NCI-H1048 (cell line): ENCODE measurements around the gene SMAD5.

Source experiments
- DNase-seq: peaks from one replicate; lab custom pipeline; 2025; lab: John Stamatoyannopoulos, UW

Gene SMAD5

GRCh38 chr5:136115183-136115865, 17.3 kb upstream of the SMAD5 start:
- DNase-seq, result no peak

DNA sequence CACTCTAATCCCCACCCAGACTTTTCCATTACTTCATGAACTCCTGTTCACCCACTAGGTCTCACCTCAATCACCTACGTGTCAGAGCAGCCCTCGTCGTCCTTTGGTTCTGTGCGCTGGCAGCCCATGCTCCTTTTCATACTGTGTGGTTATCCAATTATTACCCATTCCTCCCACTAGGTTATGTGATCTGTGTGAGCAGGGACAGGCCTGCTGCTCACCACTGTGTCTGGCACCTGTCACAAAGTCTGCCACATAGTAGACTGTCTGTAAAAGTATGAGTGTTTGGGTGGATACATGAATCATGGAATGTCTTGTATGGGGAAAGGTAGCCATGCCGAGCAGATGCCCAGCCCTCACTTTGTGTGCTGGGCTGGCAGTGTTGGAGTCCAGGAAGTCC, 12.1 kb upstream of the SMAD5 start:
- DNase-seq, result no peak

- DNase-seq, result no peak
These were observed 9.3 kb upstream of the SMAD5 start for GRCh38 chr5:136123236-136123768.

GRCh38 chr5:136127560-136127959, 5.1 kb upstream of the SMAD5 start:
- DNase-seq, result no peak

GRCh38 chr5:136128481-136128880, 4.2 kb upstream of the SMAD5 start:
- no peak for DNase-seq

DNA sequence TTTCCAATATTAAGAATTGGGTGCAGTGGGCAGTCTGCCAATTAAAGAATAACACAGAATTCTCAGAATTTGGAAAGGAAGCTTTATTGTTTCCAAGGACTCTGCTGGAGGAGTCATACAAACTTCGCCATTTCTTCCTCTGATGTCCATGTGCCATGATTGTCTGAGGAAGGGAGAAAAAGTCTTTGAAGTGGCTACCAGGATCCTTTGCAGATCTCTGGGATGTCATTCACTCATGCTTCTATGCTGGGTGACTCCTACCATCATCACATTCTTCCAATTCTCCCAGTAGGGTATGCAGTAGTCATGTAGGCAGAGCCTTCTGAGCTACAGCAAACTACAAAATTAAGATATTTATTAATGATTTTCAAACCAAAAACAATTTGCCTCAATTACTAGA, 3.2 kb upstream of the SMAD5 start:
- no peak for DNase-seq

GRCh38 chr5:136130581-136130980, 2.1 kb upstream of the SMAD5 start:
- DNase-seq, result no peak

DNA sequence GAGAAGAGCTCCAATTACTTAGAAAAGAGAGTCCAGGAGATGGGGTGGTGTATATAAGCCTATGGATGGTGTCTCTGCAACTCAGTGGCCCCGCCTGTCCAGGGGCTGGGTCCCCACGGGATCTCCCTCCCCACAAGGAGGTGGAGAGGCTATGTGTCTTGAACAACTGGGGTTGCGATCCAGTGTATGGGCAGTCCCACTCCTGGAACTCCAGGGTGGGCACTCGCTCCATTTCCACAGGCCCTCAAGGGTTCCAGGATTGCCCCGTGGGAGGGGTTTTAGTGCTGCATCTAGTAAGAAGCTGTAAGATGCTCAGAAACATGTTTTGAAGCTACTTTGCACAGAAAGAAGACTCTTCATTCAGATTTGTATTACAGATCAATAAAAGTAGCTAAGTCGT, 558 bp upstream of the SMAD5 start:
- no peak for DNase-seq

DNA sequence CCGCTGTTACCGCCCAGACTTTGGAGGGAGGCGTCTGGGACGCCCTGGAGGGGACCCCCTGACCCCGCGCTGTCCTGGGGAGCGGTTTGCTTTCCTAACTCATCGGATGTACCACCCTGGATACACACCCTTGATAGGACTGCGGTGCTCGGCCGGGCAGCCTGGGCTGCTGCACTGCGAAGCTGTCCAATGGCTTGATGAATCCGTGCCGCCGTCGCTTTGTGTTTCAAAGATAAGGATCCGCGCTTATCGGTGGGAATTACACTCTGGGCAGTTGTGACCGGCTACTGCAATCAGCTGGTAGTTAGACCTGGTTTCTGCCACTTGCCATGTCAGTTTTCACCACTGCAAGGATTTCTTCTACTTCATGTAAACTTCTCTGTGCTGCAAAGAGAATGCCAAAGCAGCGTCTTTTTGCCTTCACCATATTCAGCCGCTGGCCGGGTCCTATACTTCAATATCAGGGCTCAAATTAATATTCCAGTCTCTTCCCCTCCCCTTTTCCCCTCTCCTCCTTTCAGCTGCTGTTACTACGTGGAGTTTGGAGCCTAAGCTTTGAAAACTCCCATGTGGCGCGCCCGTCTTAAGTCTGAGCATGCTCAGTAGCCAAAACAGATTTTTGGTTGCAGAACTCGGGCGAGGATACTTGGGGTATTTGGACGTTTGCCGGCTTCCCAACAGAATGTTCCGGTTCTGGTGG, 727 bp downstream of the SMAD5 start:
- DNase-seq, result no peak

DNA sequence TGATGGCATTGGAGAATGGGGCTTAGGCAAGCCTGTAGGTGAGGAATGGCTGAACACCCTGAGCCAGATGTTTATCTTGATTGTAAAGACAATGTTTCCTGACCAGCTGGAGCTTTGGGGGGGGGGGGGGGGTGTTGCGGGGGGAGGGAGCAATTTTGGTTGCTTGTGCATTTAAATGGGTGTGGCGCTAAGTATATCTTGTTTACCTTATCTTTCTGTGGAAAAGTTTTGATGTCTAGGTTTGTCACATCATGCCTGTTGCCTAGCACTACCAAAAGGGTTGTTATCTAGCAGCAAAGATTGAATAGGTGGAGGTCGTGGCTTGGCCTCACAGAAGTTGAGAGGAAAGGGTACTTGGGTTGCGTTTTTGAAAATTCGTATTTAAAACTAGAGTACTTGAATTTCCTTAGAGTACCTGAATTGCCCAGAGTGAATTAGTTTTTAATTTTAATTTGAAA, 1.3 kb downstream of the SMAD5 start:
- DNase-seq, result no peak

DNA sequence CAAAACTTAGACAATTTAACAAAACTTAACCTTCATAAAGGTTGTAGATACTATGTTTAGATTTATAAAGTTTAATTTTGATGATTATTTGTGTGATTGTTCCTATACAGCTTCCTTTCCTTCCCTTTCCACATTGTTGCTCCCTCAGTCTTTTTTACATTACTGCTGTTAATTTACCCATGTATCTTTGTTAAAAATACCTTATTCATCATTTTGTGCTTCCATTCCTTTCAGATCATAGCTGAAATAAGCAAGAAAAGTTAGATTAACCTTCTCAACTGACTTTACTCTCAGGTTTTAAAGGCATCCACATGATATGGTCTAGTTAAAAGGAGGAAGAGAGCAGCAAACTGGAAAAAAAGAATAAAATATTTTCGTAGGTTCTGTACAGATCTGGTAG, 2.0 kb downstream of the SMAD5 start:
- no peak for DNase-seq

DNA sequence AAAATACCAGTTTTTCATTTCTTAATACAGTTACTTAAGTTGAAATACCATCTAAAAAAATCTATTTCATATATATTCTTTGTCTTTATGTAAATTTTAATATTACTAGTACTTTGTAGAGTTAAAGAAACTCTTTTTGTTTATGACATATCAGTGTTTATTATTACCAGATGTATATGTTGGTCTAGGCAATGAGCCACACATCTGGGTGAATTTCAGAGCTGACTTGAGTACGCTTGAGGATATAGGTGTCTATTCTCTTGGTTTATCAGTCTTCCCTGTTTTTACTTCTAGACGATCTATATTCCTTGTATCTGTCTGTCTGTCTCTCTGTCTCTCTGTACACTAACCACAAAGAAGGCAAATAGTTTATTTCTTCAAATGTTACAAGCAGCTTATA, 2.9 kb downstream of the SMAD5 start:
- no peak for DNase-seq

GRCh38 chr5:136137497-136138220, 5.0 kb downstream of the SMAD5 start:
- DNase-seq, result no peak

GRCh38 chr5:136141561-136141960, 8.9 kb downstream of the SMAD5 start:
- DNase-seq, result no peak

DNA sequence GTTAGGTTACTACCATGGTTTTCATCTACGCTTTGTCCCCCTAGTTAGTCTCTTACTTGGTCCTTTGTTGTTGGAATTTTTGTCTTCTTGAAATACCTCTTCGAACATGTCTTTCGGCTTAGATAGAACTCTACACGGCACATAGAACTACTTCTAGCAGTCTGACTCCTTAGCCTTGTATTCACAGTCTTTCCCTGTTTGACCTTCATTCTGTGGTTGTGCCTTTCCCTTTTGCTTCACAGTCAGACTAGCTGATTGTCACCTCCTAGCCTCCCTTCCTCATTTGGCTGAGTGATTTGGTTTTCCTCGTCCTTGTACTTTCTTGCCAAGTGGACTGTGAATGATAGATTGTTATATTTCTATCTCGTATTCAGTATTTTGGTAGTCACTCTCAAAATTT, 10.7 kb downstream of the SMAD5 start:
- DNase-seq, result no peak

GRCh38 chr5:136143763-136144162, 11.1 kb downstream of the SMAD5 start:
- DNase-seq, result no peak

DNA sequence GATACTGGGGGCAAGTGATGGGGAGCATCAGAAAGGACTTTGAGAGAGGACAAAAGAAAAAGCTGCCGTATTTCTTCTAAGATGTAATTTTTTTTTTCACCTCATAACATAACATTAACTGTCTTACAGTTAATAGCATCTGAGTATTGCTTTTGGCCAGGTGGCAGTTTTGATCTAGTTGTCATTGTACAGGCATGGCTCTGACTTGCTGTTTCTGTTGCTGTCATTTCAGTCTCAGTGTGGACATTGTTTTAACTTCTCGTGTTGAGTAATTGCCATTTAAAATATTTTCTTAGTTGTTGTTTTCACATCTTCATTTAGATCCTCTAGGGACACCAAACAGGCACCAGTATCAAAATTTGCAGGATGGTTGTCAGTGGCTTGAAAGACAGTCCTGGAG, 12.4 kb downstream of the SMAD5 start:
- no peak for DNase-seq

- DNase-seq, result no peak
These were observed 13.6 kb downstream of the SMAD5 start for GRCh38 chr5:136146201-136146600.

DNA sequence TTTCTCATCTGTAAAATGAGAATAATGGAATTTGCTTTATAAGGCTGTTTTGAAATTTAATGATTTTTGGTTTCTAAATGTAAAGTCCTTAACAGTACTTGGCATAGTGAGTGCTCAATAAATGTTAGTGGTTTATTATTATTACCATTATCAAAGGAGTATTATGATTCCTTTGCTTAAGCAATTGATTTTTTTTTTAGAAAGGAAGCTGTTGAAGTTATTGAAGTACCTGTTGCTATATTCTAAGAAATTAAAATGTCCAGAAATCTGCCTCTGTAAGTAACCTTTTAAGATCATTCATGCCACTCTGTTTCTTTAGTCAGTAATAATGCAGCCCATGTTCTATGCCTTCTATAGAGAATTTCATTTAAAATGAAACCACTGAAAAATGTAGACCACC, 15.0 kb downstream of the SMAD5 start:
- no peak for DNase-seq

DNA sequence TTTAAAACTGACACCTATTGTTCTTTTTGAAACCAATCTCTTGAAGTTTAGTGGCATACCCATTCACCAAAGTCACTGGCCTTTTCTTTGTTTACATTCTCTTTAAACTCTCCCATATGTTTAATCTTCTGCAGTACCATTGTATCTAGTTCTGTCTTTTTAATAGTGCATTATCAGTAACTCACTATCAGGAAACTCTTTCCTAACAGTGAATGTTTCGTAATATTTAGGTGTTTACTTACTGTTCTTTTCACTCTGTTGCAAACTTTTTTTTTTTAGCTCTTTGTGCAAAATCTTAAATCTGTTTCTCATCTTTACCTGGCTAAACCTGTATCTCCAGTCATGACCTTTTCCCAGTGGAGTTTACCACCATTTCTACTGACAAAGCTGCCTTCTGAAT, 17.2 kb downstream of the SMAD5 start:
- no peak for DNase-seq

GRCh38 chr5:136153581-136154236, 21.1 kb downstream of the SMAD5 start:
- no peak for DNase-seq

- DNase-seq, result no peak
These were observed 22.4 kb downstream of the SMAD5 start for GRCh38 chr5:136155078-136155477.
